MCF 10A (cell line): ENCODE results near the gene SLC25A42. TPM values are rescaled to one million over a fixed set of nuclear protein-coding genes. Genes with fewer than 3 reads are reported as not detected.

ENCODE experiments used
- BruUV-seq: library from RNA; stranded (reverse); fragments of 400-500 nt; replicated peaks from 2 replicates; lab custom pipeline; 2021; lab: Mats Ljungman, UMichigan
- CTCF ChIA-PET: fragments of 300-600 bp; sonication (Branson Sonifier 250); formaldehyde crosslinking; extraction: SDS; loops from one replicate; lab custom pipeline; 2021; ENCODE audit warnings: antibody characterized with exemption, inconsistent platforms; lab: Yijun Ruan, JAX
- POLR2A ChIA-PET: fragments of 300-600, 350-650 bp; sonication (Branson Sonifier 250); formaldehyde crosslinking; extraction: SDS; loops from one replicate; lab custom pipeline; 2020; ENCODE audit warnings: antibody characterized with exemption, inconsistent platforms; lab: Yijun Ruan, JAX
- DNase-seq: peaks from one replicate; pipeline ENCODE4 v3.0.0-alpha.2; 2018; ENCODE audit not compliant: unreplicated experiment
- H3K27ac Mint-ChIP-seq: one replicate; pipeline ENCODE4 v1.8.0; 2022; ENCODE audit warnings: mild to moderate bottlenecking, low read depth, mixed read lengths; ENCODE audit not compliant: unreplicated experiment
- H3K27me3 Mint-ChIP-seq: one replicate; pipeline ENCODE4 v1.8.0; 2022; ENCODE audit warnings: mixed read lengths; ENCODE audit not compliant: insufficient read depth, unreplicated experiment
- H3K36me3 Mint-ChIP-seq: one replicate; pipeline ENCODE4 v1.8.0; 2022; ENCODE audit warnings: mild to moderate bottlenecking, moderate library complexity, mixed read lengths; ENCODE audit not compliant: insufficient read depth, unreplicated experiment
- H3K4me1 Mint-ChIP-seq: one replicate; pipeline ENCODE4 v1.8.0; 2022; ENCODE audit warnings: mixed read lengths; ENCODE audit not compliant: insufficient read depth, unreplicated experiment
- H3K4me3 Mint-ChIP-seq: one replicate; pipeline ENCODE4 v1.8.0; 2022; ENCODE audit warnings: mild to moderate bottlenecking, moderate library complexity, mixed read lengths; ENCODE audit not compliant: unreplicated experiment
- H3K9me3 Mint-ChIP-seq: one replicate; pipeline ENCODE4 v1.8.0; 2022; ENCODE audit warnings: mixed read lengths; ENCODE audit not compliant: unreplicated experiment
- intact Hi-C: fragments of 100-400 bp; cut with micrococcal nuclease; formaldehyde crosslinking; loops from 2 replicates; pipeline ENCODE4 v1.14.1; 2022
- total RNA-seq: library from RNA; stranded (reverse); gene quantifications from 2 replicates; pipeline ENCODE4 v1.2.3, GENCODE V29; 2022
- TF ChIP-seq, protein P1 (sequence below): fragments of 200-600 bp; IDR thresholded peaks from one replicate; pipeline ENCODE4 v1.8.0; 2022; ENCODE audit warnings: antibody characterized with exemption, mild to moderate bottlenecking; ENCODE audit not compliant: unreplicated experiment

The SLC25A42 gene
- total RNA-seq, 1 experiment from 2014 or later, result 3.1 TPM

DNA sequence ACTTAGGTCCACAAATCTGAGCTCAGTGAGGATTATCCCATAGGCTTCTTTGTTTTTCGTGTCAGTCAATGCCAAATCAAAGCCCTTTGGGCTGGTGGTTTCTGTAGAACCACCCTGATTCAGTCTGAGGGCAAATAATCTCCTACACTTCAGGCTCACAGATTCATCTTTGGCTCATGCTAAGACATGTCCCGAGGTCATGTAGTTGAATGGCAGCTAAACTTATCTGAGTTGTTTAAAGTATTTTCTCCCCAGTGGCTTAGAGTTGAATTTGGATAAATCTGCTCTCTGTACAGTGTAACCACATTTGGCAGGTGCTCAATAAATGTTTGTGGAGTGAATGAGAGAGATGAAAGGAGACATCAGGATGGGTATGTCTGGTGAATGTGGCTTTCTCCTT lies 13.1 kb upstream of the SLC25A42 start:
- DNase-seq, result no peak
- ChIA-PET POLR2A (interaction anchor here (0.7 to 1.5 kb wide), 5 partner anchors 10 to 25 kb away, joined by 3 to 7 read pairs (median 3); partner anchors contain the start of gene SLC25A42), CTCF (interaction anchor here (0.7 to 1.0 kb wide), 3 partner anchors 28 to 379 kb away, joined by 3 to 4 read pairs (median 3); no protein-coding TSS in a partner anchor)
- Mint-ChIP-seq H3K27me3 (no peaks in the 10 kb centered on the region), H3K9me3 (no peaks in the 10 kb centered on the region), H3K4me3 (no peak overlapping the region), H3K27ac (no peak overlapping the region), H3K36me3 (peaks cover 45% of the 10 kb centered on the region), H3K4me1 (peaks cover 9% of the 10 kb centered on the region)
- intact Hi-C loops, result no loop called here
- TF ChIP-seq, protein P1, sequence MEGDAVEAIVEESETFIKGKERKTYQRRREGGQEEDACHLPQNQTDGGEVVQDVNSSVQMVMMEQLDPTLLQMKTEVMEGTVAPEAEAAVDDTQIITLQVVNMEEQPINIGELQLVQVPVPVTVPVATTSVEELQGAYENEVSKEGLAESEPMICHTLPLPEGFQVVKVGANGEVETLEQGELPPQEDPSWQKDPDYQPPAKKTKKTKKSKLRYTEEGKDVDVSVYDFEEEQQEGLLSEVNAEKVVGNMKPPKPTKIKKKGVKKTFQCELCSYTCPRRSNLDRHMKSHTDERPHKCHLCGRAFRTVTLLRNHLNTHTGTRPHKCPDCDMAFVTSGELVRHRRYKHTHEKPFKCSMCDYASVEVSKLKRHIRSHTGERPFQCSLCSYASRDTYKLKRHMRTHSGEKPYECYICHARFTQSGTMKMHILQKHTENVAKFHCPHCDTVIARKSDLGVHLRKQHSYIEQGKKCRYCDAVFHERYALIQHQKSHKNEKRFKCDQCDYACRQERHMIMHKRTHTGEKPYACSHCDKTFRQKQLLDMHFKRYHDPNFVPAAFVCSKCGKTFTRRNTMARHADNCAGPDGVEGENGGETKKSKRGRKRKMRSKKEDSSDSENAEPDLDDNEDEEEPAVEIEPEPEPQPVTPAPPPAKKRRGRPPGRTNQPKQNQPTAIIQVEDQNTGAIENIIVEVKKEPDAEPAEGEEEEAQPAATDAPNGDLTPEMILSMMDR, result no peak
- BruUV-seq, result no TSS peak

DNA sequence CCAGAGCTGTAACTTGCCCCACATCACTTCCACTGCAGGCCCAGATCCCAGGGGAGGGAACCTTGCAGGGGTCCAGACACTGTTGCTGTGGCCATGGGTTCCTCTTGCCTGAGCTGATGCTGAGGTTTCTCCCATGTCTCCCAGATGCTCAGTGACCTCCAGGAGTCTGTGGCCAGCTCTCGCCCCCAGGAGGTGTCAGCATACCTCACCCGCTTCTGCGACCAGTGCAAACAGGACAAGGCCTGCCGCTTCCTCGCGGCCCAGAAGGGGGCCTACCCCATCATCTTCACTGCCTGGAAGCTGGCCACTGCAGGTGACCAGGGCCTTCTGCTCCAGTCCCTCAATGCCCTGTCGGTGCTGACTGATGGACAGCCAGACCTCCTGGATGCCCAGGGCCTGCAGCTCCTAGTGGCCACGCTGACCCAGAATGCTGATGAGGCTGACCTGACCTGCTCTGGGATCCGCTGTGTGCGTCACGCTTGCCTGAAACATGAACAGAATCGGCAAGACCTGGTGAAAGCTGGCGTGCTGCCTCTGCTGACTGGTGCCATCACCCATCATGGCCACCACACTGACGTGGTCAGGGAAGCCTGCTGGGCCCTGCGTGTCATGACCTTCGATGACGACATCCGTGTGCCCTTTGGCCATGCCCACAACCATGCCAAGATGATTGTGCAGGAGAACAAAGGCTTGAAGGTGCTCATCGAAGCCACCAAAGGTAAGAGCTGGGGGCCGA lies 12.1 kb upstream of the SLC25A42 start:
- H3K36me3 Mint-ChIP-seq, result peaks cover 39% of the 10 kb centered on the region
- no peaks in the 10 kb centered on the region for H3K27me3 Mint-ChIP-seq
- TF ChIP-seq, protein P1, result no peak
- peaks cover 9% of the 10 kb centered on the region for H3K4me1 Mint-ChIP-seq
- no peak for DNase-seq
- no TSS peak for BruUV-seq
- no peak overlapping the region for H3K4me3 Mint-ChIP-seq
- H3K9me3 Mint-ChIP-seq, result no peaks in the 10 kb centered on the region
- ChIA-PET POLR2A (interaction anchor here (0.7 to 1.0 kb wide), 2 partner anchors 12 to 439 kb away, joined by 3 to 7 read pairs; partner anchors contain the start of gene SLC25A42), CTCF (interaction anchor here (0.6 to 3.2 kb wide), 5 partner anchors 15 to 124 kb away, joined by 3 to 15 read pairs (median 3); no protein-coding TSS in a partner anchor)
- intact Hi-C loops, result no loop called here
- no peak overlapping the region for H3K27ac Mint-ChIP-seq

DNA sequence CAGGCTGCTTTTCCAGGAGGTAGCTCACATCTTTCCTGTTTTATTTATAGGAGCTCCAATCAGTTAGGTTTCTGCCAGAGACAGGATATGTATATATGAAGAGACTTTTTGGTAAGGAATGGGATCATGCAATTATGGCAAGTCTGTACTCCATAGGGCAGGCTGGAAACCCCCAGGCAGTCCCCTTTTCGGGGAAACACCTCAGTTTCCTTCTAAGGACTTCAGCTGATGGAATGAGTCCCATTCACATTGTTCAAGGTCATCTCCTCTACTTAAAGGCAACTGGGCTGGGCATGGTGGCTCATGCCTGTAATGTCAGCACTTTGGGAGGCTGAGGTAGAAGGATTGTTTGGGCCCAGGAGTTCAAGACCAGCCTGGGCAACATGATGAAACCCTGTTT lies 10.9 kb upstream of the SLC25A42 start:
- DNase-seq, result no peak
- H3K27ac Mint-ChIP-seq, result no peak overlapping the region
- no peaks in the 10 kb centered on the region for H3K27me3 Mint-ChIP-seq
- H3K4me3 Mint-ChIP-seq, result no peak overlapping the region
- peaks cover 9% of the 10 kb centered on the region for H3K4me1 Mint-ChIP-seq
- peaks cover 27% of the 10 kb centered on the region for H3K36me3 Mint-ChIP-seq
- no peaks in the 10 kb centered on the region for H3K9me3 Mint-ChIP-seq
- intact Hi-C loops, result no loop called here
- TF ChIP-seq, protein P1, result no peak
- CTCF ChIA-PET, result interaction anchor here (0.5 to 3.2 kb wide), 7 partner anchors 10 to 419 kb away, joined by 3 to 15 read pairs (median 3); partner anchors contain the start of gene SLC25A42
- BruUV-seq, result no TSS peak
- POLR2A ChIA-PET, result interaction anchor here (0.6 to 1.1 kb wide), 2 partner anchors 10 to 24 kb away, joined by 3 to 5 read pairs; partner anchors contain the start of gene SLC25A42
